SJCRH30 (cell line): ENCODE results near the gene WWOX. TPM values are rescaled to one million over a fixed set of nuclear protein-coding genes. Genes with fewer than 3 reads are reported as not detected.

Experiments
- DNase-seq, 2 experiments: peaks; one replicate each; pipeline ENCODE4 v3.0.0-alpha.2; 2015 to 2020
- H3K27ac ChIP-seq: fragments of 250-450 bp; sonication (Bioruptor Pico); 2 replicates; pipeline ENCODE4 v1.5.1; 2020; ENCODE audit warnings: mild to moderate bottlenecking, moderate library complexity
- H3K27me3 ChIP-seq: fragments of 250-450 bp; sonication (Bioruptor Pico); 2 replicates; pipeline ENCODE4 v1.5.1; 2020; ENCODE audit warnings: mild to moderate bottlenecking, moderate library complexity
- H3K36me3 ChIP-seq: fragments of 250-450 bp; sonication (Bioruptor Pico); 2 replicates; pipeline ENCODE4 v1.5.1; 2020; ENCODE audit warnings: mild to moderate bottlenecking, moderate library complexity
- H3K4me1 ChIP-seq: fragments of 250-450 bp; sonication (Bioruptor Pico); 2 replicates; pipeline ENCODE4 v1.5.1; 2020; ENCODE audit warnings: mild to moderate bottlenecking, moderate library complexity
- H3K4me3 ChIP-seq: fragments of 250-450 bp; sonication (Bioruptor Pico); 2 replicates; pipeline ENCODE4 v1.5.1; 2020; ENCODE audit warnings: mild to moderate bottlenecking, moderate library complexity
- H3K9me3 ChIP-seq: fragments of 250-450 bp; sonication (Bioruptor Pico); replicated peaks from 2 replicates; pipeline ENCODE4 v1.5.1; 2020; ENCODE audit warnings: mild to moderate bottlenecking, moderate library complexity
- total RNA-seq: library from RNA; depleted of rRNA; stranded (reverse); fragments of >200 nt; shearing (Covaris generic); gene quantifications from 2 replicates; pipeline ENCODE4 v1.2.3, GENCODE V29; 2014

WWOX gene
- total RNA-seq, 1 experiment from 2014 or later: 16.4 TPM

DNA sequence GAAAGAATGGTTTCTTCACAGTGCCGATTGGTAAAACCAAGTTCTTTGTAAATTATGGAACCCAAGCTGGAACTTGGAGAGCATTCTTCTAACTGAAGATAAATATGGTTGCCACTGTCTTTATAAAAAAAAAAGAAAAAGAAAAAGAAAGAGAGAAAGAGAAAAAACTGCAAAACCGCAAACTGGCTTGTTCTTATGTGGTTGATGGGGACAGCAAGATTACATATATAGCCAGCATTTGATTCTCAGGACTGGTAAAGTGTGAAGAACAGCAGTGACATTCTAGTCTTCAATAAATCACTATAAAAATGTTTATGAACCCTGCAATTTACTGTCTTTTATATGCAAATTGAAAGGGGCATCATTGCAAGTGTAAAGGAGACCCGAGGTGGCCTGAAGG lies 896.0 kb downstream of the WWOX start:
- no peak for DNase-seq
- Histone ChIP-seq H3K36me3 (no peaks in the 10 kb centered on the region), H3K27me3 (no peaks in the 10 kb centered on the region), H3K27ac (no peak overlapping the region), H3K4me1 (no peaks in the 10 kb centered on the region), H3K4me3 (no peak overlapping the region), H3K9me3 (no peaks in the 10 kb centered on the region)

DNA sequence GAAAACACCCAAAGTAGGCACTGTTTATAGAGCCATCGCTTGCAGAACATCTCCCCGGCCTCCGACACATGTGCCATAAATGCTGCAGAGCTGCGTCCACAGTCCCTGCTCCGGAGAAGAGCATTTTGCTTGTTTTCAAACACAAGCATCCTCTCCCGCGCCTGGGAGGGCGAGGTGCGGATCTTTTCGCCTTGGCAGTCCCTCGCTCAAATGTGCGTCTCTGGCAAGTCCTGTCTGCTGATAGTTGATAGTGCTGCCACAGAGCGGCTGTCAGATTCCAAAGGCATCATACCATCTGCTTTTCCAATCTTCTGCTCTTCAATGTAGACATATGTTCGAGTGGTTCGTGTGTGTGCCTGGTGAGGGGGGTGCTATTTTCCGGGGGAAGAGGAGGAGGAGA lies 897.3 kb downstream of the WWOX start:
- Histone ChIP-seq H3K27me3 (no peaks in the 10 kb centered on the region), H3K36me3 (no peaks in the 10 kb centered on the region), H3K9me3 (no peaks in the 10 kb centered on the region), H3K27ac (no peak overlapping the region), H3K4me3 (no peak overlapping the region), H3K4me1 (no peaks in the 10 kb centered on the region)
- DNase-seq: no peak

GRCh38 chr16:78998879-78999278 lies 899.4 kb downstream of the WWOX start:
- DNase-seq: no peak
- no peak overlapping the region for H3K4me3 ChIP-seq
- no peaks in the 10 kb centered on the region for H3K27me3 ChIP-seq
- no peaks in the 10 kb centered on the region for H3K9me3 ChIP-seq
- H3K4me1 ChIP-seq: no peaks in the 10 kb centered on the region
- no peaks in the 10 kb centered on the region for H3K36me3 ChIP-seq
- H3K27ac ChIP-seq: no peak overlapping the region

- Histone ChIP-seq H3K4me3 (no peak overlapping the region), H3K27me3 (no peaks in the 10 kb centered on the region)
- no peak for DNase-seq
Measured at GRCh38 chr16:79001156-79001967, 901.9 kb downstream of the WWOX start.

DNA sequence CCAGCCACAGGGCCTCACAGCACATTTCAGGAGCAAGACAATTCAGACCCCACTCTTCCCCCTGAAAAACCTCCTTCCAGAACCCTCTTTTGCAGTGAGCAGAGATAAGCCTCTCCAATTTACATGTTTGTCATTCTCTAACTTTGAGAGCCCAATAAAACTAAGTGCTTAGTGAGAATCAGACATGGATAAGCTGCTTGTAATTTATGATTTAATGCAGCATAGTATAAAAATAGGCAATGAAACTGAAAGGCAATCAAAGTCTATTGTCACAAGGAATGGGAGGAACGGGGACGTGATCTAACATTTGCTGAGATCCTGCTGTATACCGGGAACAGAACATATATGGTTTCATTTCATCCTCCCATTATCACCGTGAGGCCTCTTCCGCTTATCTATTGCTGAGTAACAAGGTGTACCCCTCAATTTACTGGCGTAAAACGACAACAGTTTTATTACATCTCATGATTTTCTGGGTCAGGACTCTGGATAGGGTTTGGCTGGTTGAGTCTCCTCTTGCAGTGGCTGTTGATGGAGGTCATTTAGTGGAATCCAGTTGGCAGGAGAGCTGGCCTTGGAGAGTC lies 903.7 kb downstream of the WWOX start:
- Histone ChIP-seq H3K36me3 (no peaks in the 10 kb centered on the region), H3K27ac (no peak overlapping the region), H3K4me1 (no peaks in the 10 kb centered on the region), H3K9me3 (no peaks in the 10 kb centered on the region), H3K4me3 (no peak overlapping the region), H3K27me3 (no peaks in the 10 kb centered on the region)
- DNase-seq: no peak

More at GRCh38 chr16:79001156-79001967, 901.9 kb downstream of the WWOX start:
- Histone ChIP-seq H3K36me3 (no peaks in the 10 kb centered on the region), H3K27ac (no peak overlapping the region), H3K9me3 (no peaks in the 10 kb centered on the region), H3K4me1 (no peaks in the 10 kb centered on the region)

- no peak for DNase-seq
Measured at GRCh38 chr16:79004309-79004708, 904.9 kb downstream of the WWOX start.

GRCh38 chr16:79005096-79005495 lies 905.6 kb downstream of the WWOX start:
- no peak overlapping the region for H3K27ac ChIP-seq
- no peaks in the 10 kb centered on the region for H3K36me3 ChIP-seq
- H3K9me3 ChIP-seq: no peaks in the 10 kb centered on the region
- H3K27me3 ChIP-seq: no peaks in the 10 kb centered on the region
- no peaks in the 10 kb centered on the region for H3K4me1 ChIP-seq
- no peak overlapping the region for H3K4me3 ChIP-seq
- no peak for DNase-seq

More at GRCh38 chr16:79004309-79004708, 904.9 kb downstream of the WWOX start:
- Histone ChIP-seq H3K27ac (no peak overlapping the region), H3K27me3 (no peaks in the 10 kb centered on the region), H3K9me3 (no peaks in the 10 kb centered on the region), H3K4me3 (no peak overlapping the region), H3K4me1 (no peaks in the 10 kb centered on the region), H3K36me3 (no peaks in the 10 kb centered on the region)

GRCh38 chr16:79006206-79006605 lies 906.8 kb downstream of the WWOX start:
- Histone ChIP-seq H3K27ac (no peak overlapping the region), H3K4me3 (no peak overlapping the region), H3K27me3 (no peaks in the 10 kb centered on the region), H3K36me3 (no peaks in the 10 kb centered on the region), H3K4me1 (no peaks in the 10 kb centered on the region), H3K9me3 (no peaks in the 10 kb centered on the region)
- DNase-seq: no peak

DNA sequence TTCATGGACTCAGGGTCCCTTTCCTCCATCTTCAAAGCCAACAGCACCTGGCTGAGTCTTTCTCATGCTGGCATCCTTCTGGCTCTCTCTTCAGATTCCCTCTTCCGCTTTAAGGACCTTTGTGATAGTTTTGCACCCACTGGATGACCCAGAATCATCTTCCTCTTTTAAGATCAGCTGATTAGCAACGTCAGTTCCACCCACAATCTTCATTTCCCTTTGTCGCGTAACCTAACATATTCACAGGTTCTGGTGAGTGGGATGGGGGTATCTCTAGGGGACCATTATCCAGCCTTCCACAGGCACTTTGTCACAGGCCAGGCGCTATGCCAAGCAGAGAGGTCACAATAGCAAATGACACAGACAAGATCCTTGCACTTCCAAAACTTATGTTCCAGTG lies 907.3 kb downstream of the WWOX start:
- DNase-seq: no peak
- Histone ChIP-seq H3K27ac (no peak overlapping the region), H3K4me1 (no peaks in the 10 kb centered on the region), H3K36me3 (no peaks in the 10 kb centered on the region), H3K4me3 (no peak overlapping the region), H3K27me3 (no peaks in the 10 kb centered on the region), H3K9me3 (no peaks in the 10 kb centered on the region)

DNA sequence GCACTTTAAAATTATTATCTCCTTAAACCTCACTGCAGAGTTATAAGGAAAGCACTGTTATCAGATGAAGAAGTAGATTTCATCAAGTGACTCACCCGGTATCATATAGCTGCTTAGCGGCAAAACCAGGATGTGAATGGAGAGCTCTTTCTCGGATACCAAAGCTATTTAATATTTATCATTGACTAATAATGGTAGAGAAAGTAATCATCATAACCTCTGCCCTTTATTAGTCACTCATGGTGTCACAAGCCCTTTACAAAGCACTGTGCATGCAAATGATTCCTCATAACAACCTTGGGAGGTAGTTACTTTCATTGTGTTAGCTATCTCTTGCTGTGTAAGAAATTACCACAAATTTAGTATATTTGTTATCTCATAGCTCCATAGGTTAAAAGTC lies 908.2 kb downstream of the WWOX start:
- Histone ChIP-seq H3K36me3 (no peaks in the 10 kb centered on the region), H3K4me1 (no peaks in the 10 kb centered on the region), H3K9me3 (no peaks in the 10 kb centered on the region), H3K27me3 (no peaks in the 10 kb centered on the region), H3K27ac (no peak overlapping the region), H3K4me3 (no peak overlapping the region)
- DNase-seq: no peak

GRCh38 chr16:79008036-79008868 lies 908.8 kb downstream of the WWOX start:
- H3K4me1 ChIP-seq: no peaks in the 10 kb centered on the region
- H3K36me3 ChIP-seq: no peaks in the 10 kb centered on the region
- no peaks in the 10 kb centered on the region for H3K9me3 ChIP-seq
- no peak for DNase-seq
- no peak overlapping the region for H3K4me3 ChIP-seq
- H3K27ac ChIP-seq: no peak overlapping the region
- no peaks in the 10 kb centered on the region for H3K27me3 ChIP-seq

DNA sequence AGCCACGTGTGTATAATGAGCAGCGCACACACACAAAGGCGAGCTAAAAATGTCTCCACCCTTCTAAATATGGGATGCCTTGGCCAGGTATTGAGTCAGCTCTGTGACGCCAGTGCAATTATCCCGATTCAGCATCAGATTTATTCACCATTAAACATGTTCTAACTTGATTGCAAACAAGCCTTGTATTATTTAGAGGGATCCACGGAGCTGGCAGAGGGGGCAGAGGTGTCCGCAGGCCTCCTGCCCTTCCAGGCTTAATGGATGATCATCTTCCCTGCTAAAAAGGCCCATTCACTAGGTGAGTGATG lies 909.4 kb downstream of the WWOX start:
- no peak for DNase-seq
- Histone ChIP-seq H3K4me1 (no peaks in the 10 kb centered on the region), H3K4me3 (no peak overlapping the region), H3K36me3 (no peaks in the 10 kb centered on the region), H3K9me3 (no peaks in the 10 kb centered on the region), H3K27ac (no peak overlapping the region), H3K27me3 (no peaks in the 10 kb centered on the region)

GRCh38 chr16:79009896-79010295 lies 910.4 kb downstream of the WWOX start:
- no peaks in the 10 kb centered on the region for H3K36me3 ChIP-seq
- no peak overlapping the region for H3K4me3 ChIP-seq
- no peaks in the 10 kb centered on the region for H3K4me1 ChIP-seq
- H3K27ac ChIP-seq: no peak overlapping the region
- no peak for DNase-seq
- no peaks in the 10 kb centered on the region for H3K9me3 ChIP-seq
- no peaks in the 10 kb centered on the region for H3K27me3 ChIP-seq

- Histone ChIP-seq H3K4me1 (no peaks in the 10 kb centered on the region), H3K4me3 (no peak overlapping the region), H3K27ac (no peak overlapping the region), H3K27me3 (no peaks in the 10 kb centered on the region), H3K9me3 (no peaks in the 10 kb centered on the region), H3K36me3 (no peaks in the 10 kb centered on the region)
- DNase-seq: no peak
Measured at GRCh38 chr16:79011282-79011681, 911.8 kb downstream of the WWOX start.

DNA sequence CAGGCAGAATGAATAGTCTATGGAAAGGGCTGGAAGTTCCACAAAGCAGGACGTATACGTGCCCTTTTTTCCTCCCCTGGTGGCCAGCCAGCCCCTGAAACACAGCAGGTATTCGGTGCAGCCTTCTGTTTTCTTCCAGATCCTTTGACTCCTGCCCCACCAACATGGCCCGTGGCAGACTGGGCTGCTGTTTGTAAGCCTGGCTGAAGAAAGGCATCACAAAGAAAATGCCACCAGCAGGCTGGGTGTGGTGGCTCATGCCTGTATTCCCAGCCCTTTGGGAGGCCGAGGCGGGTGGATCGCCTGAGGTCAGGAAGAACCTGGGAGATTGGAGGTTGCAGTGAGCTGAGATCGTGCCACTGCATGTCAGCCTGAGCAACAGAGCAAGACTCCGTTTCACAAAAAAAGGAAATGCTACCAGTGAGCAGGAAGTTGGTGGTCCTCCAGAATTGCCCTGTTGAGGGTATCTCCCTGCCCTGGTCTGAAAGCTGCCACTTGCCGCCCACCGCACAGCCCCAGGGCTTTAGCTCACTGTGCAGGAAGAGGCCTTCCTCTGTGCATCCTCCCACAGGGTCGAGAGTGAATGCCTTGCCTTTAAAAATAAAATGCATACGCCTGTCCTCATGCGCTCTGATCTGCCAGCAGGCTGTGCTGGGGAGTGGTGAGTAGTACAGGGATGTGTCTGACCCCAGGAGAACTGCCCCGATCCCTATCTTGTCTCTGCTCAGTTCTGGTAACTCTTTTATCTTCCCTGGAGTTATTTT lies 913.4 kb downstream of the WWOX start:
- DNase-seq: no peak
- no peaks in the 10 kb centered on the region for H3K9me3 ChIP-seq
- no peaks in the 10 kb centered on the region for H3K36me3 ChIP-seq
- H3K27me3 ChIP-seq: no peaks in the 10 kb centered on the region
- no peak overlapping the region for H3K4me3 ChIP-seq
- no peak overlapping the region for H3K27ac ChIP-seq
- no peaks in the 10 kb centered on the region for H3K4me1 ChIP-seq
